ENCODE results near the gene TRPV4. TPM values are rescaled to one million over a fixed set of nuclear protein-coding genes. Genes with fewer than 3 reads are reported as not detected.

The TRPV4 gene
- total and polyA plus RNA-seq, 9 donors = 0.13 to 3.3 (median 0.99) TPM

DNA sequence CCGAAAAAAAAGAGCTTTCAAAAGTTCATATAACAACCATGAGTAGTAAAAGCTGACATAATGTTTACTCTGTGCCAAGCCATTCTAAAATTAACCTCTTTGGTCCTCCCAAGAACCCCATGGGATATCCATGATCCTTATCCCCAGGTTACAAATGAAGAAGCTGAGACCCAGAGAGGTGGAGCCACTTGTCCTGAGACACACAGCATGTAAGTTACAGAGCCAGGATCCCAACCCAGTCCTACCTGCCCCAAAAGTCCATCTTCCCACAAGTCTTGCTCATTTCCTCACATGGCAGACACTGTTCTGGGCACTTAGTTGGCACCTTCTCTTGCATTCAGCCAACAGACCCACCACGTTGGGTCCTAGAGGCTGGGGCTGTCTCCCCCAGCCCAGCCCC is 37.1 kb downstream of the TRPV4 start:
- WGBS (ENCODE audit: insufficient coverage) = 80% methylated on average over 1 of the region's 2 CpGs

GRCh38 chr12:109795023-109795422 is 38.2 kb downstream of the TRPV4 start:
- Histone ChIP-seq H3K9me3 (replicated peaks; ENCODE audit: control insufficient read depth, low read depth, low read length) (no peaks in the 10 kb centered on the region), H3K4me3 (ENCODE audit: low read length) (no peak overlapping the region), H3K36me3 (ENCODE audit: control insufficient read depth, insufficient read depth, low read length) (no peaks in the 10 kb centered on the region), H3K27me3 (ENCODE audit: control insufficient read depth, insufficient read depth, low read length) (no peaks in the 10 kb centered on the region), H3K4me1 (ENCODE audit: control insufficient read depth, insufficient read depth, low read length) (no peaks in the 10 kb centered on the region), H3K27ac (ENCODE audit: low read length) (no peak overlapping the region)
- no CpG with 5 or more reads among the region's 2 CpGs for WGBS (ENCODE audit: insufficient coverage)
- no peak for DNase-seq

More for the DNA sequence above, 37.1 kb downstream of the TRPV4 start:
- Histone ChIP-seq H3K36me3 (ENCODE audit: control insufficient read depth, insufficient read depth, low read length) (no peaks in the 10 kb centered on the region), H3K27me3 (ENCODE audit: control insufficient read depth, insufficient read depth, low read length) (no peaks in the 10 kb centered on the region), H3K9me3 (replicated peaks; ENCODE audit: control insufficient read depth, low read depth, low read length) (no peaks in the 10 kb centered on the region), H3K27ac (ENCODE audit: low read length) (no peak overlapping the region), H3K4me3 (ENCODE audit: low read length) (no peak overlapping the region), H3K4me1 (ENCODE audit: control insufficient read depth, insufficient read depth, low read length) (no peaks in the 10 kb centered on the region)
- DNase-seq = no peak

DNA sequence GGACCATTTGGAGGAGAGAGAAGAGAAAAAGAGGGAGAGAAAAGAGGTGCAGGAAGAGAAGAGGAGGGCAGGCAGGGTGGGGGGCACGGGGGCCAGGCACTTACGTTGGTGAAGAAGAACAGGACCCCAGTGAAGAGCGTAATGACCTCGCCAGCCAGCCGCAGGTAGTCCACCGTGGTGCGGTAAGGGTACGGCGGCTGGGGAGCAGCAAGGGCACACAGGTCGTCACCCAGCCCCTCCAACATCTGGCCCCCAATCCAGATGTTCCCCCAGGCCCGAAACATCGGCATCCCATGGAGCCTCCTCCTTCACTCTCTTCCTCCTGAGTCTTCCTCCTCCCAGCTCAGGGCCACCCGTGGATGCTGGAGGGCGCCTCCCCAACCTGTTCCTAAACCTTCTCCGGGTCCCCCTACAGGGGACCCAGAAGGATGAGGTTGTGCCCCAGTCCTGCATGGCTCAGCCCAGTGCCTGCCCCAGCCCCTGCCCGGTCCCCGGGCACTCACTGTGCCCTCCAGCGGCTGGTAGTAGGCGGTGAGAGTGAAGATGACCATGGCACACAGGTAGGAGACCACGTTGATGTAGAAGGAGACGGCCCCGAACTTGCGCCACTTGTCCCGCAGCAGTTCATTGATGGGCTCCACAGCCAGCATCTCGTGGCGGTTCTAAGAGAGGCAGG is 39.2 kb downstream of the TRPV4 start:
- Histone ChIP-seq H3K27ac (ENCODE audit: low read length) (no peak overlapping the region), H3K4me1 (ENCODE audit: control insufficient read depth, insufficient read depth, low read length) (no peaks in the 10 kb centered on the region), H3K4me3 (ENCODE audit: low read length) (no peak overlapping the region), H3K9me3 (replicated peaks; ENCODE audit: control insufficient read depth, low read depth, low read length) (no peaks in the 10 kb centered on the region), H3K27me3 (ENCODE audit: control insufficient read depth, insufficient read depth, low read length) (no peaks in the 10 kb centered on the region), H3K36me3 (ENCODE audit: control insufficient read depth, insufficient read depth, low read length) (no peaks in the 10 kb centered on the region)
- DNase-seq = no peak
- 90% methylated on average over 22 of the region's 26 CpGs for WGBS (ENCODE audit: insufficient coverage)

DNA sequence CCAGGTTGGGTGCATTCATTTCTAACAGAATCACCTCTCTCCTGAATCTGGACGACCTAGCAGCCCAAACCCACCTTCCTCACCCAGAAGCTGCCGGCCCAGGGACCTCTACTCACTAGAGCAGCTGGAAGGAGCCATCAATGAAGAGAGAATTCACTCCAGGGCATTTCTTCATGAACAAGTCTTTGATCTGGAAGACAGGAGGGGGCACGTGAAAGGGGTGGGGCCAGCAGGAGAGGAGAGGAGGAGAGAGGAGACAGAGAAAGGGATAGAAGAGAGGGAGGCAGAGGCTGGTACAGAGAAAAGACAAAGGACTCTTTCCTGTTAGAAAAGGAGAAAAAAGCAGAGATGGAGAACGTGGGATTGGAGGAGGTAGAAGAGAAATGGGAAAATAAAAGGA is 39.8 kb downstream of the TRPV4 start:
- Histone ChIP-seq H3K36me3 (ENCODE audit: control insufficient read depth, insufficient read depth, low read length) (no peaks in the 10 kb centered on the region), H3K4me3 (ENCODE audit: low read length) (no peak overlapping the region), H3K9me3 (replicated peaks; ENCODE audit: control insufficient read depth, low read depth, low read length) (no peaks in the 10 kb centered on the region), H3K4me1 (ENCODE audit: control insufficient read depth, insufficient read depth, low read length) (no peaks in the 10 kb centered on the region), H3K27ac (ENCODE audit: low read length) (no peak overlapping the region), H3K27me3 (ENCODE audit: control insufficient read depth, insufficient read depth, low read length) (no peaks in the 10 kb centered on the region)
- no peak for DNase-seq
- 31% methylated on average over 2 of the region's 4 CpGs for WGBS (ENCODE audit: insufficient coverage)

DNA sequence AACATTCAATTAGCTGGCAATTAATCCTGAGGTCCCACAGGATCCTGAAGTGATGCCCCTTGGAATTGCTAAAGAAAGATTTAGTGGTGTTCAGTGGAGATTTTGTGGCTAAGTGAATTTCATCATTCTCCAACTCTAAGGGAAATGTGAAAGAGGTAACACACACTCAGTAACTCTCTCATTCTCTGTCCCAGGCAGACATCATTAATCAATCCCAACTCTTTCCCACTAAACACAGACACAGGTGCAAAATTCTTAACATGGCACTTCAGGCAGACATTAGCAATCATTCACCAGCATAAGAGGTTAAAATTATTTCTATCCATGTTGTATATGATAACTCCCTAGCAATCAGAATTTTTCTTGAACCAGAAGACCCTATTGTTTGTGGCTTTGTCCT is 40.2 kb downstream of the TRPV4 start:
- H3K4me3 ChIP-seq (ENCODE audit: low read length) = no peak overlapping the region
- no peak overlapping the region for H3K27ac ChIP-seq (ENCODE audit: low read length)
- no peaks in the 10 kb centered on the region for H3K27me3 ChIP-seq (ENCODE audit: control insufficient read depth, insufficient read depth, low read length)
- no peak for DNase-seq
- H3K9me3 ChIP-seq (replicated peaks; ENCODE audit: control insufficient read depth, low read depth, low read length) = no peaks in the 10 kb centered on the region
- H3K36me3 ChIP-seq (ENCODE audit: control insufficient read depth, insufficient read depth, low read length) = no peaks in the 10 kb centered on the region
- H3K4me1 ChIP-seq (ENCODE audit: control insufficient read depth, insufficient read depth, low read length) = no peaks in the 10 kb centered on the region

- no peak overlapping the region for H3K27ac ChIP-seq (ENCODE audit: low read length)
- H3K36me3 ChIP-seq (ENCODE audit: control insufficient read depth, insufficient read depth, low read length) = peaks cover 4% of the 10 kb centered on the region
- no peaks in the 10 kb centered on the region for H3K9me3 ChIP-seq (replicated peaks; ENCODE audit: control insufficient read depth, low read depth, low read length)
- no peaks in the 10 kb centered on the region for H3K4me1 ChIP-seq (ENCODE audit: control insufficient read depth, insufficient read depth, low read length)
- WGBS (ENCODE audit: insufficient coverage) = 100% methylated on average over 1 of the region's 1 CpG
- H3K4me3 ChIP-seq (ENCODE audit: low read length) = no peak overlapping the region
- DNase-seq = no peak
- no peaks in the 10 kb centered on the region for H3K27me3 ChIP-seq (ENCODE audit: control insufficient read depth, insufficient read depth, low read length)
These were observed 43.6 kb downstream of the TRPV4 start for GRCh38 chr12:109789526-109790048.

DNA sequence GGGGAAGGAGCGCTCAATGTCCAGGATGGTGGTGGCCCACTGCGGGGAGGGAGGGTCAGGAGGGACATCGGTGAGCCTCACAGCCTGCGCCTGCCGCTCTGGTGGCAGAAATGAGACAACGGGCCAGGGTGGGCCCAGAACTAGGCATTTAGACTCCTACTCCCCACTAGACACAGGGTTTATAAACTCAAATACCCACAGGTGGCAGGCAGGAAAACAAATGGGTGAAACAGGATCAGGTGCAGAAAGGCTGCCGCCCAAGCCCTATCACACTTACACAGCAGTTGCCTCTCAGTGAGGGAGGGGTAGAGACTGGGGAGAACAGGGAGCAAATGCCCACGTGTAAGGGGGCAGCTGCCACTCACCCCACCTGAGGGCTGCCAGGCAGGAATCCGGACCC is 46.4 kb downstream of the TRPV4 start:
- no peak for DNase-seq
- Histone ChIP-seq H3K4me3 (ENCODE audit: low read length) (no peak overlapping the region), H3K4me1 (ENCODE audit: control insufficient read depth, insufficient read depth, low read length) (no peaks in the 10 kb centered on the region), H3K27me3 (ENCODE audit: control insufficient read depth, insufficient read depth, low read length) (no peaks in the 10 kb centered on the region), H3K27ac (ENCODE audit: low read length) (no peak overlapping the region), H3K36me3 (ENCODE audit: control insufficient read depth, insufficient read depth, low read length) (peaks cover 4% of the 10 kb centered on the region), H3K9me3 (replicated peaks; ENCODE audit: control insufficient read depth, low read depth, low read length) (no peaks in the 10 kb centered on the region)
- WGBS (ENCODE audit: insufficient coverage) = 90% methylated on average over 2 of the region's 9 CpGs

DNA sequence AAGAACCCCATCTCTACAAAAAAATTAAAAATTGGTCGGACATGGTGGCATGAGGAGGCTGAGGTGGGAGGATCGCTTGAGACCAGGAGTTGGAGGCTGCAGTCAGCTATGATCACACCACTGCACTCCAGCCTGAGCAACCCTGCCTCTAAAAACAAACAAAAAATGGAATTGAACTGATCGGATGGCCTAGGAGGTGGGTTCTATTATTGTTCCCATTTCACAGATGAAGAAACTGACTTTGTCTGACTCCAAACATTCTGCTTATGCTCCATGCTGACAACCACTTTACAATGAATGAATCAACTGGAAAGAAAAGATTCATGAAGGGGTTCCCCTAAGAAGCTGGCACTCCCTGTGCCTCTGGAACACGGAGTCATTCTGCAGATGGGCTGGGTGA is 47.3 kb downstream of the TRPV4 start:
- no peaks in the 10 kb centered on the region for H3K9me3 ChIP-seq (replicated peaks; ENCODE audit: control insufficient read depth, low read depth, low read length)

DNA sequence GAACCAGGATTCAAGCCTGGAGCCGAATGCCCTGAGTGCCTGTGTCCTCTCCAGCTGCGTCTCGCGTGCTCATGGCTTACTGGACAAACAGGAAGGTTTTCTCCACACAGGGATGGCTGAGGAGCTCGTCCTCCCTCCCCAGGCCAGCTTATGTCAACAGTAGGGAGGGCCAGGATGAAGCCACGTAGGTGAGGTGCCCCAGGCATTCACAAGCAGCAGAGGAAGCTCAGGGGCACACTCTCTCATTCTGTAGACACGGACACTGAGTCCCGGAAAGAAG is 49.3 kb downstream of the TRPV4 start:
- peaks cover 4% of the 10 kb centered on the region for H3K36me3 ChIP-seq (ENCODE audit: control insufficient read depth, insufficient read depth, low read length)

More for the DNA sequence above, 47.3 kb downstream of the TRPV4 start:
- Histone ChIP-seq H3K27ac (ENCODE audit: low read length) (no peak overlapping the region), H3K4me1 (ENCODE audit: control insufficient read depth, insufficient read depth, low read length) (no peaks in the 10 kb centered on the region), H3K36me3 (ENCODE audit: control insufficient read depth, insufficient read depth, low read length) (peaks cover 4% of the 10 kb centered on the region), H3K4me3 (ENCODE audit: low read length) (no peak overlapping the region), H3K27me3 (ENCODE audit: control insufficient read depth, insufficient read depth, low read length) (no peaks in the 10 kb centered on the region)
- DNase-seq = no peak
- WGBS (ENCODE audit: insufficient coverage) = no CpG with 5 or more reads among the region's 4 CpGs

GRCh38 chr12:109783135-109783964 is 49.8 kb downstream of the TRPV4 start:
- no peak overlapping the region for H3K27ac ChIP-seq (ENCODE audit: low read length)
- peaks cover 4% of the 10 kb centered on the region for H3K36me3 ChIP-seq (ENCODE audit: control insufficient read depth, insufficient read depth, low read length)
- WGBS (ENCODE audit: insufficient coverage) = 74% methylated on average over 25 of the region's 28 CpGs
- H3K4me1 ChIP-seq (ENCODE audit: control insufficient read depth, insufficient read depth, low read length) = no peaks in the 10 kb centered on the region
- no peak overlapping the region for H3K4me3 ChIP-seq (ENCODE audit: low read length)
- H3K27me3 ChIP-seq (ENCODE audit: control insufficient read depth, insufficient read depth, low read length) = no peaks in the 10 kb centered on the region
- no peak for DNase-seq
- H3K9me3 ChIP-seq (replicated peaks; ENCODE audit: control insufficient read depth, low read depth, low read length) = peaks cover 7% of the 10 kb centered on the region

More for the DNA sequence above, 49.3 kb downstream of the TRPV4 start:
- no peaks in the 10 kb centered on the region for H3K4me1 ChIP-seq (ENCODE audit: control insufficient read depth, insufficient read depth, low read length)
- no peak for DNase-seq
- H3K9me3 ChIP-seq (replicated peaks; ENCODE audit: control insufficient read depth, low read depth, low read length) = peaks cover 6% of the 10 kb centered on the region
- H3K27ac ChIP-seq (ENCODE audit: low read length) = no peak overlapping the region
- no peak overlapping the region for H3K4me3 ChIP-seq (ENCODE audit: low read length)
- H3K27me3 ChIP-seq (ENCODE audit: control insufficient read depth, insufficient read depth, low read length) = no peaks in the 10 kb centered on the region
- WGBS (ENCODE audit: insufficient coverage) = 76% methylated on average over 8 of the region's 8 CpGs
